Common myeloid progenitor, CD34-positive (primary cell): ENCODE results near the gene PTX3.

Experiments used
- CTCF ChIA-PET: fragments of 350-600 bp; sonication (Branson Sonifier 250); formaldehyde crosslinking; loops from one replicate; lab custom pipeline; 2021; ENCODE audit warnings: antibody characterized with exemption; lab: Charles Lee
- POLR2A ChIA-PET: fragments of 350-600 bp; sonication (Branson Sonifier 250); formaldehyde crosslinking; loops from one replicate; lab custom pipeline; 2021; ENCODE audit warnings: antibody characterized with exemption; lab: Charles Lee
- DNase-seq, 3 donors: peaks; one replicate each; pipeline versions ENCODE4 v3.0.0 to v3.0.0-alpha.2; 2013
- H3K27ac ChIP-seq, 2 experiments: 1 replicate in 1 of 2; 2 replicates in 1 of 2; pipeline ENCODE4 v1.7.0; 2013; ENCODE audit warnings: inconsistent platforms in 2 of 2, low read length in 2 of 2, mild to moderate bottlenecking in 2 of 2, low read depth in 1 of 2, moderate library complexity in 1 of 2; ENCODE audit not compliant: severe bottlenecking in 2 of 2, insufficient read depth in 1 of 2, poor library complexity in 1 of 2
- H3K27me3 ChIP-seq, 5 experiments: replicated peaks in 2 of 5; 1 replicate in 3 of 5; 2 replicates in 2 of 5; pipeline versions ENCODE4 v1.6.1 to v1.7.0; 2013; ENCODE audit warnings: low read length in 4 of 5, mild to moderate bottlenecking in 2 of 5, moderate library complexity in 2 of 5, inconsistent platforms in 1 of 5; ENCODE audit not compliant: insufficient read depth in 5 of 5, control insufficient read depth in 4 of 5
- H3K36me3 ChIP-seq, 4 experiments: 1 replicate in 2 of 4; 2 replicates in 2 of 4; pipeline versions ENCODE4 v1.6.1 to v1.7.0; 2013; ENCODE audit warnings: low read length in 3 of 4, control low read depth in 1 of 4, mild to moderate bottlenecking in 1 of 4; ENCODE audit not compliant: control insufficient read depth in 4 of 4, insufficient read depth in 4 of 4
- H3K4me1 ChIP-seq, 4 experiments: 1 replicate in 3 of 4; 2 replicates in 1 of 4; pipeline versions ENCODE4 v1.6.1 to v1.7.1; 2013; ENCODE audit warnings: low read length in 3 of 4, mild to moderate bottlenecking in 3 of 4, control low read depth in 1 of 4, inconsistent platforms in 1 of 4, moderate library complexity in 1 of 4; ENCODE audit not compliant: control insufficient read depth in 4 of 4, insufficient read depth in 4 of 4; ENCODE audit errors: control extremely low read depth in 1 of 4
- H3K4me3 ChIP-seq, 7 experiments: 1 replicate in 4 of 7; 2 replicates in 3 of 7; pipeline versions ENCODE4 v1.5.1 to v1.7.0; 2013; ENCODE audit warnings: mild to moderate bottlenecking in 7 of 7, low read length in 6 of 7, moderate library complexity in 6 of 7, inconsistent platforms in 2 of 7, low read depth in 2 of 7, control low read depth in 1 of 7; ENCODE audit not compliant: insufficient read depth in 4 of 7, control insufficient read depth in 1 of 7; ENCODE audit errors: extremely low read depth in 1 of 7
- H3K9me3 ChIP-seq, 5 experiments: 1 replicate in 4 of 5; 2 replicates in 1 of 5; pipeline versions ENCODE4 v1.6.1 to v1.7.1; 2013; ENCODE audit warnings: low read length in 4 of 5, mild to moderate bottlenecking in 2 of 5, inconsistent platforms in 1 of 5, low read depth in 1 of 5, moderate library complexity in 1 of 5; ENCODE audit not compliant: control insufficient read depth in 4 of 5, insufficient read depth in 2 of 5; ENCODE audit errors: control extremely low read depth in 1 of 5
- WGBS: methylation state at CpG from one replicate; pipeline ENCODE4 v1.1.5; 2013; ENCODE audit not compliant: insufficient coverage; 5-methylcytosine and 5-hydroxymethylcytosine counted together

The PTX3 gene

DNA sequence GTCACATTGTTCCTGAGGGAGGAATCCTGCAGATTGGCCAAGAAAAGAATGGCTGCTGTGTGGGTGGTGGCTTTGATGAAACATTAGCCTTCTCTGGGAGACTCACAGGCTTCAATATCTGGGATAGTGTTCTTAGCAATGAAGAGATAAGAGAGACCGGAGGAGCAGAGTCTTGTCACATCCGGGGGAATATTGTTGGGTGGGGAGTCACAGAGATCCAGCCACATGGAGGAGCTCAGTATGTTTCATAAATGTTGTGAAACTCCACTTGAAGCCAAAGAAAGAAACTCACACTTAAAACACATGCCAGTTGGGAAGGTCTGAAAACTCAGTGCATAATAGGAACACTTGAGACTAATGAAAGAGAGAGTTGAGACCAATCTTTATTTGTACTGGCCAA lies 6.1 kb downstream of the PTX3 start:
- POLR2A ChIA-PET, result interaction anchor here (0.7 kb wide), 1 partner anchor 9 kb away, joined by 3 read pairs; no protein-coding TSS in a partner anchor
- CTCF ChIA-PET, result no interaction called here
- Histone ChIP-seq H3K27ac (no peak overlapping the region), H3K27me3 (peaks cover 0 to 14% (median 0%) of the 10 kb centered on the region in 5 experiments), H3K4me3 (no peak overlapping the region), H3K36me3 (no peaks in the 10 kb centered on the region), H3K4me1 (peaks cover 6 to 17% (median 11%) of the 10 kb centered on the region in 4 experiments), H3K9me3 (no peaks in the 10 kb centered on the region)
- WGBS, result no CpG with 5 or more reads among the region's 2 CpGs
- no peak for DNase-seq

DNA sequence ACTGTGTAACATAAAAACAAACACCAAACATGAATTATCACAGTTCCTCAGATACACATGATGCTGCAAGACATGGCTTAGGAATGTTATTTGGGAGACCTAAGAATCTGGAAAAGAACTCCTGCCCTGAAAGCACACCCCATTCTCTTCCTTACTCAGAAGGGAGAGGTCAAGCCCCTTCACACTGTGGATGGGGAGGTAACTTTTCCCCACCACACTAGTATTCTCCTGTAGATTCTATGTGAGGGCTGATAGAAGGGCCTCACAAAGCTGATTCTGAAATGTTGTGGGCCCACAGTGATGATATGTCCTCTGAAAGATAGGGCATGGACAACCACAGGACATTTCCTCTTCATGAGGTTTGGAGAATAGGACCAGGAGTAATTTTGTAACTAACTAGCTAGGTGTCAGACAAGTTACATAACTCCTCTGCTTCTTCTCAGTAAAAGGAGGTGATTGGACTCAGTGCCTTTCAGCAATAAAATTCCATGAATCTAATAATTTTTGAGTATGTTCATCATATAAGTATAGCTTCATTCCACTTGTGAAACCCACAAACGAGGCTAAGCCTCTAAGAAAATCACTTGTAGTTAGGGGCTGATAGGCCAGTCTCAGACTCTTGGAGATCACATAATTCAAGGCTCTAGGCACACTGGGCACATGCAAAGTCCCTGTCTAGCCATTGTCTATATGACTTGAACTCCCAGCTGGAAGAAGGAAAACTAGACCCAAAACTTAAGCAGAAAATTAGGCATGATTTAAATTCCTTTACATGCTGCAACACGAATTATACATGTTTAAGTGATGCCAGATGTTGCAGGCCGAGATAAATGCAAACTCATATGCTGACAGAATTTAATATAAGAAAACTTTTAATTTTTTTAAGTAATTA lies 7.5 kb downstream of the PTX3 start:
- Histone ChIP-seq H3K36me3 (no peaks in the 10 kb centered on the region), H3K27me3 (peaks cover 0 to 4% (median 0%) of the 10 kb centered on the region in 5 experiments), H3K9me3 (no peaks in the 10 kb centered on the region), H3K27ac (no peak overlapping the region), H3K4me3 (no peak overlapping the region), H3K4me1 (peaks cover 0 to 4% (median under 1%) of the 10 kb centered on the region in 4 experiments)
- POLR2A ChIA-PET, result interaction anchor here (0.6 to 1.1 kb wide), 2 partner anchors 76 to 270 kb away, joined by 3 read pairs; no protein-coding TSS in a partner anchor
- CTCF ChIA-PET, result interaction anchor here (0.7 to 3.3 kb wide), 6 partner anchors 8 to 242 kb away, joined by 3 to 12 read pairs (median 4); partner anchors contain the start of gene PTX3
- no peak for DNase-seq
- 67% methylated on average over 1 of the region's 3 CpGs for WGBS

DNA sequence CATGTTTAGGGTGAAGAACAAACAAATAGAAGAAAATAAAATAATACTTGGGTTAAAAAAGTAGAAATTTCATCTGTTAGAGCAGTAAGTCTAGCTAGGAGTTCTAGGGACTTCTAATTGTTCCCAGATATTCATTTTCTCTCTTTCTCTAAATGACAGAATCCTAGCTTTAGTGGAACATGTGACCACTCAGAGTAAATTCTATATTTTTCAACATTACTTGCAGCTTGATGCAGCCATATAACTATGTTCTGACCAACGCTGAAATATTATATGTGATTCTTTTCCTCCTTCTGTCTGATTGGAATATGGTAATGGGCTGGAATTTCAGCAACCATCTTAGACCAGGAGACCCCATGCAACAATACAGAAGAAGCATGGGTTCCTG lies 8.1 kb downstream of the PTX3 start:
- no CpG with 5 or more reads among the region's 1 CpG for WGBS
- POLR2A ChIA-PET, result no interaction called here

DNA sequence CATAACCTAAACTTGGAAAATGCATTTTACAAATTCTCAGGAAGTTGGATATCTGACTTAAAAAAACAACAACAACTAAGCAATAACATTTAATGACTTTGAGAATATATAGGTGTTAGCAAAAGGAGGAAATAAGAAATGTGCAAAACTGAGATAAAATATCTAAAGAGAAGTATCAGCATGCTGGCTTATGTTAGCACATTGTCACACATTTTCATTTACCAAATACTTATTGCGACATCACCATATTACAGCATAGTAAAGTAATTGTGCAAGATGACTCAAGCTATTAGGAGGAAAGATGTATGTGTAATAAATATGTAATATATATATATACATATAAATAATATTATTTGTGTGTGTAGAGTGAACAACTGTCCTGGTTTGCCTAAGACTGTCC lies 9.2 kb downstream of the PTX3 start:
- POLR2A ChIA-PET, result no interaction called here
- Histone ChIP-seq H3K9me3 (no peaks in the 10 kb centered on the region), H3K4me1 (peaks cover 0 to 4% (median under 1%) of the 10 kb centered on the region in 4 experiments), H3K4me3 (no peak overlapping the region), H3K27ac (no peak overlapping the region), H3K27me3 (no peaks in the 10 kb centered on the region), H3K36me3 (no peaks in the 10 kb centered on the region)
- WGBS, result no CpG with 5 or more reads among the region's 1 CpG
- CTCF ChIA-PET, result interaction anchor here (1.1 to 3.3 kb wide), 3 partner anchors 9 to 244 kb away, joined by 3 to 12 read pairs (median 9); partner anchors contain the start of gene PTX3
- peak; percentile 40 to 89 (median 79) for DNase-seq

More for the DNA sequence above, 8.1 kb downstream of the PTX3 start:
- Histone ChIP-seq H3K4me3 (no peak overlapping the region), H3K4me1 (peaks cover 0 to 4% (median under 1%) of the 10 kb centered on the region in 4 experiments), H3K27me3 (no peaks in the 10 kb centered on the region), H3K36me3 (no peaks in the 10 kb centered on the region), H3K27ac (no peak overlapping the region), H3K9me3 (no peaks in the 10 kb centered on the region)
- no peak for DNase-seq
- CTCF ChIA-PET, result interaction anchor here (0.7 to 3.3 kb wide), 5 partner anchors 8 to 242 kb away, joined by 3 to 12 read pairs (median 4); partner anchors contain the start of gene PTX3

DNA sequence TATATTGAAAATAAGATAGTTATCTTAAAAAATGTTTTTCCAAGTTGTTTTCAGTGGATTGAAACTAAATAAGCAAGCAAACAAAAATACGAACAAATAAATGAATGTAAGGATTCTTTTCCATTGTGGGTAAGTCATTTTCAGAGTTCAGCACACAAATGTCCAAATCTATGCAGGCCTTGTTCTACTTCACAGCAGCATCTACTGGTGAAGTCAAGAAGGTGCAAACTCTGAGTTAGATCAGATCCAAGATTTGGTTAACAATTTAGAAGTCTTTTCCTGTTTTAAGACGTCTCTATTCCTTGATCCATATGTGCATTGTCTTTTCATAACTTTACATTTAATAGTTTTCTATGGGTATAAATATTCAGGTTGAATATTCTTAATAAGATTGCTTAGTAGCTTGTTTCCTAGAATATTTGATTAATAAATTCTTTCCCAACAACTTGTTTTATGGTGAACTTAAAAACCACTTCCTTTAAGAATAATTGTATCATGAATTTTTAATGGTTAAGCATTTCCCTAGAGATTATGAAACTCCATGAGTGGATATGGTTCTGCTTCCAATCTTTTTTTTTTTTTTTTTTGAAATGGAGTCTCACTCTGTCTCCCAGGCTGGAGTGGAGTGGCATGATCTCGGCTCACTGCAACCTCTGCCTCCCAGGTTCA lies 10.5 kb downstream of the PTX3 start:
- peak; percentile 29 to 51 (median 48) for DNase-seq
- H3K36me3 ChIP-seq, result no peaks in the 10 kb centered on the region
- H3K4me3 ChIP-seq, result no peak overlapping the region
- peaks cover 0 to 7% (median 2%) of the 10 kb centered on the region in 4 experiments for H3K4me1 ChIP-seq
- POLR2A ChIA-PET, result no interaction called here
- no peak overlapping the region for H3K27ac ChIP-seq
- no peaks in the 10 kb centered on the region for H3K9me3 ChIP-seq
- whole genome bisulfite sequencing, result no CpG with 5 or more reads among the region's 3 CpGs
- no peaks in the 10 kb centered on the region for H3K27me3 ChIP-seq
- CTCF ChIA-PET, result interaction anchor here (1.0 to 1.2 kb wide), 5 partner anchors 10 to 246 kb away, joined by 3 to 5 read pairs (median 3); partner anchors contain the start of gene PTX3

DNA sequence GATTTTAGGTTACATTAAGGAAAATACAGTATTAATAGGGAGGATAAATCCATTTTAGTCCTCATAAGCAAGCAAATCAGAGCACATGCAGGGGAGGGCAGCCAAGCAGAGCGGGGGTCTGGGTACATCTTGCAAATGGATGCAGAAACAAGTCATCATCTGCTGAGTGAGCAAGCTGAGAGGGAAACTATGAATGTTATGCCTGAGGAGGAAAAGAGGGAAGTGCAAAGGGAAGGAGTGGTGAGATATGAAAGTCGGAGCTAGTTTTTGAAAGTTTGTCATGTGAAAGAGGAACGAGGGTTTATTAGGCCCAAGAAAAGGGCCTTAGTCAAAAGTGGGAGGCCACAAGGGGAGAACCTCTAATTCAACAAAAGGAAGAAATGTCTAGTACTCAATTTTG lies 15.4 kb downstream of the PTX3 start:
- DNase-seq, result peak; percentile 17 to 57 (median 53)
- H3K27me3 ChIP-seq, result no peaks in the 10 kb centered on the region
- WGBS, result 2% methylated on average over 3 of the region's 3 CpGs
- H3K27ac ChIP-seq, result no peak overlapping the region
- H3K9me3 ChIP-seq, result no peaks in the 10 kb centered on the region
- no peaks in the 10 kb centered on the region for H3K36me3 ChIP-seq
- no peak overlapping the region for H3K4me3 ChIP-seq
- peaks cover 0 to 9% (median 4%) of the 10 kb centered on the region in 4 experiments for H3K4me1 ChIP-seq
- ChIA-PET POLR2A (interaction anchor here (0.6 to 0.8 kb wide), 2 partner anchors 10 to 219 kb away, joined by 3 read pairs; no protein-coding TSS in a partner anchor), CTCF (interaction anchor here (1.0 to 1.6 kb wide), 2 partner anchors 35 to 248 kb away, joined by 4 read pairs; no protein-coding TSS in a partner anchor)
